Panc1 (cell line): ENCODE data around the gene PIGV. TPM values are rescaled to one million over a fixed set of nuclear protein-coding genes. Genes with fewer than 3 reads are reported as not detected.
A peak's percentile ranks its signal among the peaks of the same experiment; 100 is the strongest.

Experiments
- ATAC-seq: fragments of 200-7000 bp; cut with Tn5 transposase; 2 replicates; pipeline ENCODE4 v1.9.1; 2020; ENCODE audit warnings: mild to moderate bottlenecking, moderate library complexity
- BruUV-seq: library from RNA; stranded (reverse); fragments of 400-500 nt; replicated peaks from 2 replicates; lab custom pipeline; 2021; lab: Mats Ljungman, UMichigan
- CTCF ChIA-PET: fragments of 300-600 bp; sonication (Branson Sonifier 250); formaldehyde crosslinking; loops from one replicate; lab custom pipeline; 2022; ENCODE audit warnings: antibody characterized with exemption; lab: Charles Lee
- POLR2A ChIA-PET: fragments of 300-600 bp; sonication (Branson Sonifier 250); formaldehyde crosslinking; loops from one replicate; lab custom pipeline; 2022; ENCODE audit warnings: antibody characterized with exemption; lab: Charles Lee
- DNase-seq: peaks from one replicate; pipeline ENCODE4 v3.0.0-alpha.2; 2010; ENCODE audit warnings: low read depth, low spot score
- H3K27ac ChIP-seq: 2 replicates; pipeline ENCODE4 v1.5.1; 2011; ENCODE audit warnings: mild to moderate bottlenecking, low read length, inconsistent platforms
- H3K27me3 ChIP-seq: fragments of 200-500 bp; sonication (Bioruptor generic); 2 replicates; pipeline ENCODE4 v1.6.0; 2014; ENCODE audit warnings: low read length, inconsistent platforms; ENCODE audit not compliant: control insufficient read depth, insufficient read depth
- H3K36me3 ChIP-seq: fragments of 200-500 bp; sonication (Bioruptor generic); 2 replicates; pipeline ENCODE4 v1.5.1; 2014; ENCODE audit warnings: inconsistent platforms, mild to moderate bottlenecking, low read length, moderate library complexity; ENCODE audit not compliant: control insufficient read depth, insufficient read depth
- H3K4me1 ChIP-seq: 2 replicates; pipeline ENCODE4 v1.5.1; 2011; ENCODE audit warnings: inconsistent platforms, mild to moderate bottlenecking, low read length, moderate library complexity; ENCODE audit not compliant: control insufficient read depth, insufficient read depth
- H3K4me3 ChIP-seq, 2 experiments: 2 replicates each; pipeline ENCODE4 v1.5.1; 2011 to 2012; ENCODE audit warnings: low read depth in 2 of 2, low read length in 2 of 2, mild to moderate bottlenecking in 2 of 2, inconsistent platforms in 1 of 2, moderate library complexity in 1 of 2
- H3K9me3 ChIP-seq: fragments of 200-500 bp; sonication (Bioruptor generic); 2 replicates; pipeline ENCODE4 v1.5.1; 2014; ENCODE audit warnings: low read depth, mild to moderate bottlenecking, inconsistent platforms, low read length, moderate library complexity; ENCODE audit not compliant: control insufficient read depth, insufficient read depth
- CTCF ChIP-seq: fragments of 450-650 bp; IDR thresholded peaks from 2 replicates; pipeline ENCODE4 v1.5.1; 2017; ENCODE audit warnings: mild to moderate bottlenecking
- POLR2AphosphoS5 ChIP-seq: IDR thresholded peaks from 2 replicates; pipeline ENCODE4 v1.6.1; 2012; ENCODE audit warnings: mild to moderate bottlenecking, low read depth, low read length, moderate library complexity
- REST ChIP-seq, 2 experiments: IDR thresholded peaks; 2 replicates each; pipeline ENCODE4 v1.6.1; 2011 to 2012; ENCODE audit warnings: low read depth in 2 of 2, control low read depth in 1 of 2, low read length in 1 of 2, mild to moderate bottlenecking in 1 of 2, moderate library complexity in 1 of 2; ENCODE audit not compliant: insufficient read depth in 1 of 2
- SIN3A ChIP-seq: IDR thresholded peaks from 2 replicates; pipeline ENCODE4 v1.6.1; 2012; ENCODE audit warnings: low read depth, mild to moderate bottlenecking, low read length, moderate library complexity, borderline replicate concordance; ENCODE audit not compliant: insufficient read depth
- TCF7L2 ChIP-seq: IDR thresholded peaks from 2 replicates; pipeline ENCODE4 v1.6.1; 2011; ENCODE audit warnings: mild to moderate bottlenecking, low read depth, low read length, inconsistent platforms
- in situ Hi-C: cut with HindIII; loops from 2 replicates; pipeline ENCODE4 v1.10.0; 2016; ENCODE audit warnings: low sequenced_read_pairs, low pct_unique_long_range_greater_than_20kb
- intact Hi-C: fragments of 100-400 bp; cut with micrococcal nuclease; formaldehyde crosslinking; loops from one replicate; pipeline ENCODE4 v1.10.0; 2022; ENCODE audit not compliant: unreplicated experiment
- total RNA-seq: library from RNA; stranded (reverse); gene quantifications from one replicate; pipeline ENCODE4 v1.2.1, GENCODE V29; 2021; ENCODE audit not compliant: unreplicated experiment

PIGV gene
- total RNA-seq, 1 experiment from 2014 or later = 20.1 TPM

DNA sequence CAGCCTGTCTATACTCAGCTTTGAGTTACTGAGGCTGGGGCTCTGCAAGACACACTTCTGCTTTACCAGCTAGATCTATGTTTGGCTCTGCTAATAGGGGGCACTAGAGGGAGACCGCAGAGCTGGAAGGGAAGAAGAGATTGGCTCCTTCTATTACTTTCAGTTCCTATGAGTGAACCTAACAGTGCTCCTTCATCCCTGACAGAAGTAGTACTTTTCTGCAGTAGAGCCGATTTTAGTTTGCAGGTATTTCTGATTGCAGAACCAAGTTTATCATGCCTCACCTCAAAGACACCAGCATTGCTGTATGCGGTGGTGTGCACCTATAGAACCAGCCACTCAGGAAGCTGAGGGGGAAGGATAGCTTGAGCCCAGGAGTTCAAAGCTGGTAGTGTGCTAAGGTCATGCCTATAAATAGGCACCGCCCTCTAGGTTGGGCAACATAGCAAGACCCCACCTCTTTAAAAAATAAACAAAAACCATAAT lies 33.1 kb downstream of the PIGV start:
- no peak for DNase-seq
- in situ Hi-C loops (no loop called here), intact Hi-C loops (no loop called here)
- TF ChIP-seq SIN3A (no peak), POLR2AphosphoS5 (no peak), TCF7L2 (no peak), REST (IDR thresholded peaks at IDR 0.05; ENCODE audit: insufficient read depth in 1 of 2, low read depth in 2 of 2, low read length in 1 of 2) (no peak), CTCF (peak; percentile 49; the same call in 1 of the 2 replicates)
- H3K4me3 ChIP-seq = no peak overlapping the region
- no peak overlapping the region for H3K27ac ChIP-seq
- no peaks in the 10 kb centered on the region for H3K9me3 ChIP-seq
- no peaks in the 10 kb centered on the region for H3K27me3 ChIP-seq
- BruUV-seq = no TSS peak
- ChIA-PET POLR2A (interaction anchor here (0.6 kb wide), 1 partner anchor 97 kb away, joined by 3 read pairs; no protein-coding TSS in a partner anchor), CTCF (no interaction called here)
- peak; percentile 39 for ATAC-seq
- no peaks in the 10 kb centered on the region for H3K36me3 ChIP-seq
- H3K4me1 ChIP-seq = 0 out of 2 replicates have a peak, but pooled peaks cover 3% of the 10 kb centered on the region

- TF ChIP-seq TCF7L2 (no peak), POLR2AphosphoS5 (no peak), CTCF (no peak), SIN3A (no peak), REST (IDR thresholded peaks at IDR 0.05; ENCODE audit: insufficient read depth in 1 of 2, low read depth in 2 of 2, low read length in 1 of 2) (no peak)
- no peaks in the 10 kb centered on the region for H3K36me3 ChIP-seq
- no peaks in the 10 kb centered on the region for H3K27me3 ChIP-seq
- H3K27ac ChIP-seq = no peak overlapping the region
- DNase-seq (no peak), ATAC-seq (no peak)
- in situ Hi-C loops = no loop called here
- ChIA-PET CTCF (interaction anchor here (0.5 to 0.7 kb wide), 2 partner anchors 13 to 238 kb away, joined by 7 to 10 read pairs; no protein-coding TSS in a partner anchor), POLR2A (interaction anchor here (0.7 kb wide), 1 partner anchor 98 kb away, joined by 9 read pairs; no protein-coding TSS in a partner anchor)
- H3K4me1 ChIP-seq = peaks cover 8% of the 10 kb centered on the region
- no peaks in the 10 kb centered on the region for H3K9me3 ChIP-seq
- no peak overlapping the region for H3K4me3 ChIP-seq
- intact Hi-C loops = no loop called here
- no TSS peak for BruUV-seq
Observed at GRCh38 chr1:26822737-26823395, 35.1 kb downstream of the PIGV start.
